GM13976 (cell line): ENCODE data around the gene RBM20.

Source experiments
- DNase-seq: peaks from one replicate; pipeline ENCODE4 v3.0.0; 2012; ENCODE audit warnings: low spot score
- CTCF ChIP-seq: IDR thresholded peaks from 2 replicates; pipeline ENCODE4 v1.5.1; 2012; ENCODE audit warnings: borderline replicate concordance, mild to moderate bottlenecking; ENCODE audit not compliant: insufficient read depth; ENCODE audit errors: extremely low read depth, missing control alignments, control extremely low read depth
- in situ Hi-C: fragments of 300-500 bp; cut with MboI; formaldehyde crosslinking; loops from one replicate; pipeline ENCODE4 v1.12.0; 2022; ENCODE audit warnings: low sequenced_read_pairs, mixed read lengths, inconsistent platforms; ENCODE audit not compliant: unreplicated experiment

RBM20 gene

GRCh38 chr10:110759523-110759922 is 115.4 kb downstream of the RBM20 start:
- no peak for DNase-seq
- in situ Hi-C loops: no loop called here
- TF ChIP-seq CTCF: no peak

DNA sequence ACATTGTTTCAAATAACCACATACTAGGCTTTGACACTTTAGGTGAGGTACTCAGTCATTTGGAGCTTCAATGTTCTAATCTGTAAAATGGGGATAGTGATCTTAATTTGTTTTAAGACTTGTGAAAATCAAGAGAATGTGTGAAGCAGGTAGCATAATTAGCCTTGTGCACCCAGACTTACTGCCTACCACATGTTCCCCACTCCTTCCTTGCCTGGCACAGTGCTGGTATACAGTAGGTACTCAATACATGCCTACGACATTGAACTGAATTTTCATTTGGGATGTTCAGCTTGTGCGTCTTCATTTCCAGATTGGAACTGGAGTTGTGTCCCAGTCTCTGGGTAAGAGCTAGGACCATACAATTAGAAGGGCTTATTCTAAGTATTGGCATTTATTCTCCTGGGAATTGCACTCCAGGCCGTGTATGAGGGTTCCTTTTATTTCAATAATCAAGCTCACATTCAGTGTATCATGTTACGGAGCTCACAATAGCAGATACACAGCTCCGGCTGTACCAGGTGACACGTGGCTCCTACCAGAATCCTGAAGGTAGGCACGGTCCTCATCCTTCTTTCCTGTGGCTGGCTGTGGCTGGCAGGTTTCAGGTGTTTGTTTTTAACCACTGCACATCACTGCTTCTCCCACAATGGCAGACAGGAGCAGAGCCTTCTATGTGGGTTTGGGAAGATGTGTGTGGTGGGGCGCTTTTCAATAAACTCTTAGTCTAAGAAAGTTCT is 118.1 kb downstream of the RBM20 start:
- TF ChIP-seq CTCF: no peak
- in situ Hi-C loops: no loop called here
- DNase-seq: no peak

GRCh38 chr10:110762849-110763211 is 118.7 kb downstream of the RBM20 start:
- TF ChIP-seq CTCF: no peak
- in situ Hi-C loops: no loop called here
- DNase-seq: no peak

DNA sequence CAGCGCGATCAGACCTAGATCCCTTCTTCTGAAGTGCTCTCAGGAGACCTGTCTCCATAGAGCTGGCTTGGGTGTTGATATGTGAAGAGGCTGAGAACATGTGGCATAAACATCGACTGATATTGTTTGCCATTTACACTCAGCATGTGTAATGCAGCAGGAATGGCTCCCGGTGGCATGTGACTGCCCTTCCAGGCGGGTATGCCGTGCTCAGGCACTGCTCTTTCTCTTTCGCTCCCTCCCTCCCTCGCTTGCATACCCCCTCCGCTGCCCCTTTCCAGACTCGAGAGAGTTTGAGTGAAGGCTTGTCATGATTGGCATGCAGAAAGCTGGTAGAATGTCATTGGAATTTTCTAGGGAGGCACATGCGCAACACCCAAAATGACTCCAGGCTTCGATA is 120.2 kb downstream of the RBM20 start:
- no peak for TF ChIP-seq CTCF
- in situ Hi-C loops: no loop called here
- no peak for DNase-seq

DNA sequence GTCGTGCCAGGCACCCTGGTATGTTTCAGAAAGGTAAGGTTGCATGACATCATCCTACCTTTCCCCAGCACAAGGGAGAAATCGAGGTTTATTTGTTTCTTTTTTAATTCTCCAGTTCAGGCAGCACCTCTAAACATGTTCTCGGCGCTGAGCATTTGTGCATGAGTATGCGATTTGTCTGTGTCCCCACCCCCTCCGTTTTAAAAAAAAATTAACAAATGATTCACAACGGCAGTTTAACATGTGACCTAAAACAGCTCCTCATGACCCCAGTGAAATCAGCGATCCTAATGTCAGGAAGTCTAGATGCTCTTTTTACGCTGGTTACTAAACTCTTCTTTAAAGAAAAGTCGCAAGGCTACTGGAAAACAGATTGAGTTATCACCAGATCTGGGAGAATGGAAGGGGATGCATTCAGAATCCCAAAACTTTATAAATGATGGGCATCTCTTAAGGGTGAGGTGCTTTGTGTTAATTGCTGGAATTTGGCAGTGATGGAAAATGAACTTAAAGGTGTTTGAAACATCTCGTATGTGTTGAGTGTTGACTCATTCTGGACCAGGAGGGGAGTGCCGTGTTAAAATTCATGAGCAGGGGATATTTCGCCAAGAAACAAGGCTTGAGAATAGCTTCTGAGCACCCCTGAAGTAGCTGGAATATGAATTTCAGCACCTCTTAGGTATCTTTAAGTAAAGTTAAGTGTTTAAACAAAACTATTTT is 120.8 kb downstream of the RBM20 start:
- in situ Hi-C loops: no loop called here
- no peak for DNase-seq

More for the DNA sequence above, 120.8 kb downstream of the RBM20 start:
- no peak for TF ChIP-seq CTCF
